Memory B cell (primary cell): ENCODE results near the gene AQP2.

Experiments
- ATAC-seq: fragments of 150-1000 bp; cut with Tn5 transposase; 2 replicates; pipeline ENCODE4 v1.10.0; 2021; ENCODE audit warnings: low read depth, mild to moderate bottlenecking, moderate library complexity
- DNase-seq, 2 donors: peaks; one replicate each; pipeline ENCODE4 v3.0.0; 2022; ENCODE audit warnings: low spot score in 2 of 2
- H3K27ac Mint-ChIP-seq: one replicate; pipeline ENCODE4 v1.8.0; 2022; ENCODE audit warnings: mild to moderate bottlenecking, moderate library complexity, mixed read lengths
- H3K27me3 Mint-ChIP-seq: one replicate; pipeline ENCODE4 v1.8.0; 2022; ENCODE audit warnings: mixed read lengths
- H3K36me3 Mint-ChIP-seq: one replicate; pipeline ENCODE4 v1.8.0; 2022; ENCODE audit warnings: mild to moderate bottlenecking, mixed read lengths
- H3K4me1 Mint-ChIP-seq: one replicate; pipeline ENCODE4 v1.8.0; 2022; ENCODE audit warnings: mixed read lengths
- H3K4me3 Mint-ChIP-seq: one replicate; pipeline ENCODE4 v1.8.0; 2022; ENCODE audit warnings: mild to moderate bottlenecking, moderate library complexity, mixed read lengths
- H3K9me3 Mint-ChIP-seq: one replicate; pipeline ENCODE4 v1.8.0; 2022; ENCODE audit warnings: mixed read lengths

Gene AQP2

GRCh38 chr12:49911213-49911605, 39.3 kb upstream of the AQP2 start:
- H3K27me3 Mint-ChIP-seq, result peaks cover 23% of the 10 kb centered on the region
- no peak for DNase-seq
- no peak overlapping the region for H3K4me3 Mint-ChIP-seq
- no peak overlapping the region for H3K27ac Mint-ChIP-seq
- ATAC-seq, result no peak
- H3K9me3 Mint-ChIP-seq, result no peaks in the 10 kb centered on the region
- no peaks in the 10 kb centered on the region for H3K36me3 Mint-ChIP-seq
- H3K4me1 Mint-ChIP-seq, result no peaks in the 10 kb centered on the region

GRCh38 chr12:49912345-49913255, 37.9 kb upstream of the AQP2 start:
- H3K4me1 Mint-ChIP-seq, result no peaks in the 10 kb centered on the region
- H3K27me3 Mint-ChIP-seq, result peaks cover 22% of the 10 kb centered on the region
- H3K9me3 Mint-ChIP-seq, result no peaks in the 10 kb centered on the region
- H3K27ac Mint-ChIP-seq, result no peak overlapping the region
- no peaks in the 10 kb centered on the region for H3K36me3 Mint-ChIP-seq
- H3K4me3 Mint-ChIP-seq, result no peak overlapping the region
- DNase-seq (no peak), ATAC-seq (no peak)

- Mint-ChIP-seq H3K4me3 (no peak overlapping the region), H3K27ac (no peak overlapping the region), H3K27me3 (peaks cover 18% of the 10 kb centered on the region), H3K9me3 (no peaks in the 10 kb centered on the region), H3K4me1 (no peaks in the 10 kb centered on the region), H3K36me3 (no peaks in the 10 kb centered on the region)
- DNase-seq, result no peak
- ATAC-seq, result no peak
These were observed 34.2 kb upstream of the AQP2 start for GRCh38 chr12:49916129-49916919.

GRCh38 chr12:49917166-49917787, 33.3 kb upstream of the AQP2 start:
- H3K9me3 Mint-ChIP-seq, result no peaks in the 10 kb centered on the region
- H3K27ac Mint-ChIP-seq, result no peak overlapping the region
- no peak for ATAC-seq
- peaks cover 15% of the 10 kb centered on the region for H3K27me3 Mint-ChIP-seq
- DNase-seq, result no peak
- no peaks in the 10 kb centered on the region for H3K36me3 Mint-ChIP-seq
- no peak overlapping the region for H3K4me3 Mint-ChIP-seq
- no peaks in the 10 kb centered on the region for H3K4me1 Mint-ChIP-seq

GRCh38 chr12:49917788-49918173, 32.8 kb upstream of the AQP2 start:
- no peaks in the 10 kb centered on the region for H3K4me1 Mint-ChIP-seq
- DNase-seq, result no peak
- peaks cover 12% of the 10 kb centered on the region for H3K27me3 Mint-ChIP-seq
- no peaks in the 10 kb centered on the region for H3K9me3 Mint-ChIP-seq
- no peak overlapping the region for H3K27ac Mint-ChIP-seq
- H3K36me3 Mint-ChIP-seq, result no peaks in the 10 kb centered on the region
- H3K4me3 Mint-ChIP-seq, result no peak overlapping the region
- no peak for ATAC-seq

GRCh38 chr12:49920241-49920914, 30.2 kb upstream of the AQP2 start:
- H3K4me1 Mint-ChIP-seq, result no peaks in the 10 kb centered on the region
- H3K9me3 Mint-ChIP-seq, result no peaks in the 10 kb centered on the region
- DNase-seq, result no peak
- no peaks in the 10 kb centered on the region for H3K36me3 Mint-ChIP-seq
- H3K27me3 Mint-ChIP-seq, result peaks cover 6% of the 10 kb centered on the region
- ATAC-seq, result no peak
- H3K27ac Mint-ChIP-seq, result no peak overlapping the region
- H3K4me3 Mint-ChIP-seq, result no peak overlapping the region

GRCh38 chr12:49920915-49921286, 29.6 kb upstream of the AQP2 start:
- no peak for ATAC-seq
- no peaks in the 10 kb centered on the region for H3K4me1 Mint-ChIP-seq
- H3K4me3 Mint-ChIP-seq, result no peak overlapping the region
- H3K9me3 Mint-ChIP-seq, result no peaks in the 10 kb centered on the region
- peaks cover 6% of the 10 kb centered on the region for H3K27me3 Mint-ChIP-seq
- no peaks in the 10 kb centered on the region for H3K36me3 Mint-ChIP-seq
- DNase-seq, result no peak
- no peak overlapping the region for H3K27ac Mint-ChIP-seq

- no peak for ATAC-seq
- no peak for DNase-seq
- no peak overlapping the region for H3K4me3 Mint-ChIP-seq
- peaks cover 6% of the 10 kb centered on the region for H3K27me3 Mint-ChIP-seq
- H3K27ac Mint-ChIP-seq, result no peak overlapping the region
- no peaks in the 10 kb centered on the region for H3K36me3 Mint-ChIP-seq
- no peaks in the 10 kb centered on the region for H3K4me1 Mint-ChIP-seq
- H3K9me3 Mint-ChIP-seq, result no peaks in the 10 kb centered on the region
These were observed 29.2 kb upstream of the AQP2 start for GRCh38 chr12:49921299-49921698.

GRCh38 chr12:49921936-49922335, 28.6 kb upstream of the AQP2 start:
- H3K9me3 Mint-ChIP-seq, result no peaks in the 10 kb centered on the region
- no peak for DNase-seq
- H3K27ac Mint-ChIP-seq, result no peak overlapping the region
- no peaks in the 10 kb centered on the region for H3K4me1 Mint-ChIP-seq
- H3K27me3 Mint-ChIP-seq, result peaks cover 6% of the 10 kb centered on the region
- no peak for ATAC-seq
- no peak overlapping the region for H3K4me3 Mint-ChIP-seq
- H3K36me3 Mint-ChIP-seq, result no peaks in the 10 kb centered on the region

GRCh38 chr12:49922349-49923034, 28.0 kb upstream of the AQP2 start:
- H3K4me1 Mint-ChIP-seq, result no peaks in the 10 kb centered on the region
- no peak overlapping the region for H3K27ac Mint-ChIP-seq
- H3K27me3 Mint-ChIP-seq, result peaks cover 3% of the 10 kb centered on the region
- H3K4me3 Mint-ChIP-seq, result no peak overlapping the region
- no peaks in the 10 kb centered on the region for H3K36me3 Mint-ChIP-seq
- H3K9me3 Mint-ChIP-seq, result no peaks in the 10 kb centered on the region
- ATAC-seq (no peak), DNase-seq (no peak)

GRCh38 chr12:49923035-49923644, 27.4 kb upstream of the AQP2 start:
- DNase-seq (no peak), ATAC-seq (no peak)
- H3K4me1 Mint-ChIP-seq, result no peaks in the 10 kb centered on the region
- no peaks in the 10 kb centered on the region for H3K36me3 Mint-ChIP-seq
- H3K27ac Mint-ChIP-seq, result no peak overlapping the region
- H3K27me3 Mint-ChIP-seq, result no peaks in the 10 kb centered on the region
- H3K9me3 Mint-ChIP-seq, result no peaks in the 10 kb centered on the region
- H3K4me3 Mint-ChIP-seq, result no peak overlapping the region

- H3K27me3 Mint-ChIP-seq, result no peaks in the 10 kb centered on the region
- H3K4me3 Mint-ChIP-seq, result no peak overlapping the region
- H3K36me3 Mint-ChIP-seq, result no peaks in the 10 kb centered on the region
- H3K27ac Mint-ChIP-seq, result no peak overlapping the region
- DNase-seq, result no peak
- no peaks in the 10 kb centered on the region for H3K9me3 Mint-ChIP-seq
- no peak for ATAC-seq
- no peaks in the 10 kb centered on the region for H3K4me1 Mint-ChIP-seq
These were observed 26.5 kb upstream of the AQP2 start for GRCh38 chr12:49923880-49924556.
